Endothelial cell of umbilical vein (primary cell): ENCODE results near the gene KRT3. TPM values are rescaled to one million over a fixed set of nuclear protein-coding genes. Genes with fewer than 3 reads are reported as not detected.

Experiments
- BruUV-seq: library from RNA; stranded (reverse); fragments of 400-500 nt; replicated peaks from 2 replicates; lab custom pipeline; 2021; lab: Mats Ljungman, UMichigan
- CTCF ChIA-PET: fragments of 300-600, 350-600 bp; sonication (Branson Sonifier 250); formaldehyde crosslinking; loops from one replicate; lab custom pipeline; 2021; ENCODE audit warnings: antibody characterized with exemption, inconsistent platforms; lab: Charles Lee
- POLR2A ChIA-PET: fragments of 300-600, 350-600 bp; sonication (Branson Sonifier 250); formaldehyde crosslinking; loops from one replicate; lab custom pipeline; 2021; ENCODE audit warnings: antibody characterized with exemption, inconsistent platforms; lab: Charles Lee
- DNase-seq: peaks from one replicate; pipeline ENCODE4 v3.0.0-alpha.2; 2011; ENCODE audit warnings: low read depth, low spot score
- FAIRE-seq: peaks from 2 replicates; lab custom pipeline; 2011; peaks lifted over from hg19 to GRCh38; lab: Jason Lieb, UNC
- H2AFZ ChIP-seq: 2 replicates; pipeline ENCODE4 v1.6.0; 2012; ENCODE audit warnings: low read depth, low read length, control low read depth, inconsistent platforms
- H3K27ac ChIP-seq: 2 replicates; pipeline ENCODE4 v1.5.1; 2011; ENCODE audit warnings: low read depth, mild to moderate bottlenecking, control low read depth, low read length, moderate library complexity; ENCODE audit not compliant: insufficient read depth
- H3K27me3 ChIP-seq, 2 experiments: 2 replicates each; pipeline versions ENCODE4 v1.6.0 to v1.6.1; 2011; ENCODE audit warnings: low read length in 2 of 2, mixed read lengths in 1 of 2; ENCODE audit not compliant: control insufficient read depth in 2 of 2, insufficient read depth in 2 of 2
- H3K36me3 ChIP-seq, 2 experiments: 2 replicates in 1 of 2; 3 replicates in 1 of 2; pipeline ENCODE4 v1.5.1; 2011; ENCODE audit warnings: low read length in 2 of 2, mild to moderate bottlenecking in 1 of 2, moderate library complexity in 1 of 2; ENCODE audit not compliant: control insufficient read depth in 2 of 2, insufficient read depth in 2 of 2; ENCODE audit errors: extremely low read depth in 1 of 2
- H3K4me1 ChIP-seq: 3 replicates; pipeline ENCODE4 v1.5.1; 2011; ENCODE audit warnings: mild to moderate bottlenecking, low read length; ENCODE audit not compliant: control insufficient read depth, insufficient read depth; ENCODE audit errors: extremely low read depth
- H3K4me2 ChIP-seq: 2 replicates; pipeline ENCODE4 v1.6.1; 2011; ENCODE audit warnings: low read length, control low read depth, mixed read lengths; ENCODE audit not compliant: insufficient read depth
- H3K4me3 ChIP-seq, 3 experiments: fragments of 200-600 bp in 1 of 3; sonication (generic), shearing (Covaris generic) in 1 of 3; replicated peaks in 1 of 3; 2 replicates each; pipeline ENCODE4 v1.5.1; 2011 to 2016; ENCODE audit warnings: control low read depth in 3 of 3, low read length in 3 of 3, mild to moderate bottlenecking in 2 of 3, inconsistent platforms in 1 of 3, low read depth in 1 of 3, moderate library complexity in 1 of 3; ENCODE audit not compliant: insufficient read depth in 1 of 3
- H3K79me2 ChIP-seq: 2 replicates; pipeline ENCODE4 v1.6.0; 2012; ENCODE audit warnings: low read length, inconsistent platforms; ENCODE audit not compliant: control insufficient read depth, insufficient read depth
- H3K9ac ChIP-seq: replicated peaks from 2 replicates; pipeline ENCODE3; 2011; ENCODE audit warnings: low read length, control low read depth; ENCODE audit not compliant: insufficient read depth; ENCODE audit errors: extremely low read depth
- H3K9me1 ChIP-seq: replicated peaks from 3 replicates; pipeline ENCODE4 v1.6.0; 2011; ENCODE audit warnings: mild to moderate bottlenecking, low read length; ENCODE audit not compliant: control insufficient read depth, insufficient read depth; ENCODE audit errors: extremely low read depth
- H3K9me3 ChIP-seq: replicated peaks from 2 replicates; pipeline ENCODE4 v1.5.1; 2012; ENCODE audit warnings: low read length, inconsistent platforms; ENCODE audit not compliant: control insufficient read depth, insufficient read depth
- H4K20me1 ChIP-seq: replicated peaks from 2 replicates; pipeline ENCODE3; 2011; ENCODE audit warnings: mild to moderate bottlenecking, low read length; ENCODE audit not compliant: control insufficient read depth, insufficient read depth; ENCODE audit errors: extremely low read depth
- EZH2 ChIP-seq: IDR thresholded peaks from 2 replicates; pipeline ENCODE4 v1.6.1; 2012; ENCODE audit warnings: borderline replicate concordance, low read depth, mild to moderate bottlenecking, moderate library complexity, low read length, inconsistent platforms; ENCODE audit not compliant: severe bottlenecking
- FOS ChIP-seq: IDR thresholded peaks from 2 replicates; pipeline ENCODE4 v1.6.1; 2011; ENCODE audit warnings: mild to moderate bottlenecking, low read length, moderate library complexity, borderline replicate concordance; ENCODE audit not compliant: insufficient read depth
- GATA2 ChIP-seq: IDR thresholded peaks from 2 replicates; pipeline ENCODE4 v1.7.0; 2011; ENCODE audit warnings: low read depth, mild to moderate bottlenecking, moderate library complexity, mixed read lengths, low read length; ENCODE audit not compliant: insufficient read length, insufficient read depth
- JUN ChIP-seq: IDR thresholded peaks from 2 replicates; pipeline ENCODE4 v1.6.1; 2011; ENCODE audit warnings: borderline replicate concordance, low read depth; ENCODE audit not compliant: insufficient read length, insufficient read depth
- POLR2A ChIP-seq: IDR thresholded peaks from 2 replicates; pipeline ENCODE4 v1.6.1; 2012; ENCODE audit warnings: low read depth, mild to moderate bottlenecking, control low read depth, low read length
- POLR2AphosphoS5 ChIP-seq: IDR thresholded peaks from 2 replicates; pipeline ENCODE4 v1.6.1; 2012; ENCODE audit warnings: low read depth, mild to moderate bottlenecking, control low read depth, low read length, moderate library complexity; ENCODE audit not compliant: insufficient read depth
- dilution Hi-C: fragments of 300-500 bp; cut with MboI; formaldehyde crosslinking; loops from one replicate; pipeline ENCODE4 v1.15.0; 2019; ENCODE audit warnings: low sequenced_read_pairs; ENCODE audit not compliant: extremely low pct_ligation_motif_present
- intact Hi-C: fragments of 100-400 bp; cut with micrococcal nuclease; formaldehyde crosslinking; loops from one replicate; pipeline ENCODE4 v1.10.0; 2022
- polyA plus RNA-seq, 4 experiments: library from polyadenylated mRNA; depleted of rRNA in 3 of 4; stranded (reverse) in 3 of 4; unstranded in 1 of 4; fragments of >200 nt; gene quantifications; 2 replicates each; pipeline versions ENCODE4 v1.2.1 to v1.2.3, GENCODE V29; 2011 to 2012; ENCODE audit warnings: missing spikeins in 1 of 4
- total RNA-seq: library from RNA; stranded (reverse); gene quantifications from 2 replicates; pipeline ENCODE4 v1.2.3, GENCODE V29; 2021
- TF ChIP-seq, protein P1 (sequence below), 2 donors: IDR thresholded peaks; 1 replicate in 1 of 2; 2 replicates in 1 of 2; pipeline ENCODE4 v1.5.1; 2011; ENCODE audit warnings: low read length in 2 of 2, mild to moderate bottlenecking in 2 of 2, moderate library complexity in 2 of 2, control low read depth in 1 of 2, inconsistent platforms in 1 of 2, low read depth in 1 of 2; ENCODE audit not compliant: insufficient read depth in 1 of 2; ENCODE audit errors: extremely low read depth in 1 of 2
- TF ChIP-seq, protein P2 (sequence below): IDR thresholded peaks from 2 replicates; pipeline ENCODE4 v1.6.1; 2011; ENCODE audit not compliant: insufficient read depth, insufficient read length

The KRT3 gene
- total and polyA plus RNA-seq, 2 donors (not counting 3 experiments of a cell fraction or from before 2014, with no cell fraction given): not detected

GRCh38 chr12:52754135-52754534, 41.8 kb downstream of the KRT3 start:
- no peaks in the 10 kb centered on the region for H3K9me3 ChIP-seq
- H3K9me1 ChIP-seq: no peaks in the 10 kb centered on the region
- H3K9ac ChIP-seq: no peak overlapping the region
- H4K20me1 ChIP-seq: no peaks in the 10 kb centered on the region
- H3K4me1 ChIP-seq: no peaks in the 10 kb centered on the region
- TF ChIP-seq FOS (no peak), POLR2AphosphoS5 (no peak), JUN (no peak), POLR2A (no peak), GATA2 (no peak), EZH2 (no peak)
- TF ChIP-seq, protein P1, sequence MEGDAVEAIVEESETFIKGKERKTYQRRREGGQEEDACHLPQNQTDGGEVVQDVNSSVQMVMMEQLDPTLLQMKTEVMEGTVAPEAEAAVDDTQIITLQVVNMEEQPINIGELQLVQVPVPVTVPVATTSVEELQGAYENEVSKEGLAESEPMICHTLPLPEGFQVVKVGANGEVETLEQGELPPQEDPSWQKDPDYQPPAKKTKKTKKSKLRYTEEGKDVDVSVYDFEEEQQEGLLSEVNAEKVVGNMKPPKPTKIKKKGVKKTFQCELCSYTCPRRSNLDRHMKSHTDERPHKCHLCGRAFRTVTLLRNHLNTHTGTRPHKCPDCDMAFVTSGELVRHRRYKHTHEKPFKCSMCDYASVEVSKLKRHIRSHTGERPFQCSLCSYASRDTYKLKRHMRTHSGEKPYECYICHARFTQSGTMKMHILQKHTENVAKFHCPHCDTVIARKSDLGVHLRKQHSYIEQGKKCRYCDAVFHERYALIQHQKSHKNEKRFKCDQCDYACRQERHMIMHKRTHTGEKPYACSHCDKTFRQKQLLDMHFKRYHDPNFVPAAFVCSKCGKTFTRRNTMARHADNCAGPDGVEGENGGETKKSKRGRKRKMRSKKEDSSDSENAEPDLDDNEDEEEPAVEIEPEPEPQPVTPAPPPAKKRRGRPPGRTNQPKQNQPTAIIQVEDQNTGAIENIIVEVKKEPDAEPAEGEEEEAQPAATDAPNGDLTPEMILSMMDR (IDR thresholded peaks at IDR 0.05; ENCODE audit: extremely low read depth in 1 of 2, insufficient read depth in 1 of 2, low read depth in 1 of 2, low read length in 2 of 2): no peak
- TF ChIP-seq, protein P2, sequence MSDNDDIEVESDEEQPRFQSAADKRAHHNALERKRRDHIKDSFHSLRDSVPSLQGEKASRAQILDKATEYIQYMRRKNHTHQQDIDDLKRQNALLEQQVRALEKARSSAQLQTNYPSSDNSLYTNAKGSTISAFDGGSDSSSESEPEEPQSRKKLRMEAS: no peak
- H3K4me3 ChIP-seq: no peak overlapping the region
- H3K27me3 ChIP-seq: no peaks in the 10 kb centered on the region
- dilution Hi-C loops: no loop called here
- H2AFZ ChIP-seq: no peak overlapping the region
- FAIRE-seq (no peak), DNase-seq (no peak)
- H3K4me2 ChIP-seq: no peak overlapping the region
- BruUV-seq: no TSS peak
- CTCF ChIA-PET: no interaction called here
- intact Hi-C loops: no loop called here
- H3K79me2 ChIP-seq: no peaks in the 10 kb centered on the region
- no peaks in the 10 kb centered on the region for H3K36me3 ChIP-seq
- no peak overlapping the region for H3K27ac ChIP-seq
- POLR2A ChIA-PET: no interaction called here
